ENCODE results near the gene OGFOD3. TPM values are rescaled to one million over a fixed set of nuclear protein-coding genes. Genes with fewer than 3 reads are reported as not detected.

Gene OGFOD3
- total and polyA plus RNA-seq, 2 donors from 2014 or later = 27.8 to 36.1 TPM

- Histone ChIP-seq H3K27me3 (ENCODE audit: control insufficient read depth, insufficient read depth, low read length) (peaks cover 3% of the 10 kb centered on the region), H3K4me1 (ENCODE audit: control insufficient read depth in 2 of 3, insufficient read depth in 2 of 3, low read depth in 1 of 3, low read length in 3 of 3) (peaks cover 0 to 8% (median 0%) of the 10 kb centered on the region in 3 donors), H3K27ac (ENCODE audit: low read depth in 2 of 2, low read length in 2 of 2) (no peak within 1 kb of the TSS), H3K4me3 (ENCODE audit: low read length in 3 of 3) (no peak within 1 kb of the TSS), H3K36me3 (ENCODE audit: control insufficient read depth in 2 of 3, insufficient read depth in 3 of 3, low read length in 3 of 3) (no peaks in the 10 kb centered on the region), H3K9ac (ENCODE audit: low read length in 3 of 3) (no peak within 1 kb of the TSS), H3K9me3 (ENCODE audit: control insufficient read depth in 2 of 3, insufficient read depth in 1 of 3, low read length in 3 of 3) (no peaks in the 10 kb centered on the region)
- FAIRE-seq = no peak
- intact Hi-C loops (cut with DNase I) = loop anchor here (5.0 to 10.0 kb wide), 2 partner anchors 189 to 416 kb away; no protein-coding TSS in a partner anchor
- DNase-seq = no peak
- TF ChIP-seq, protein P1, sequence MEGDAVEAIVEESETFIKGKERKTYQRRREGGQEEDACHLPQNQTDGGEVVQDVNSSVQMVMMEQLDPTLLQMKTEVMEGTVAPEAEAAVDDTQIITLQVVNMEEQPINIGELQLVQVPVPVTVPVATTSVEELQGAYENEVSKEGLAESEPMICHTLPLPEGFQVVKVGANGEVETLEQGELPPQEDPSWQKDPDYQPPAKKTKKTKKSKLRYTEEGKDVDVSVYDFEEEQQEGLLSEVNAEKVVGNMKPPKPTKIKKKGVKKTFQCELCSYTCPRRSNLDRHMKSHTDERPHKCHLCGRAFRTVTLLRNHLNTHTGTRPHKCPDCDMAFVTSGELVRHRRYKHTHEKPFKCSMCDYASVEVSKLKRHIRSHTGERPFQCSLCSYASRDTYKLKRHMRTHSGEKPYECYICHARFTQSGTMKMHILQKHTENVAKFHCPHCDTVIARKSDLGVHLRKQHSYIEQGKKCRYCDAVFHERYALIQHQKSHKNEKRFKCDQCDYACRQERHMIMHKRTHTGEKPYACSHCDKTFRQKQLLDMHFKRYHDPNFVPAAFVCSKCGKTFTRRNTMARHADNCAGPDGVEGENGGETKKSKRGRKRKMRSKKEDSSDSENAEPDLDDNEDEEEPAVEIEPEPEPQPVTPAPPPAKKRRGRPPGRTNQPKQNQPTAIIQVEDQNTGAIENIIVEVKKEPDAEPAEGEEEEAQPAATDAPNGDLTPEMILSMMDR (IDR thresholded peaks at IDR 0.05; ENCODE audit: borderline replicate concordance, extremely low read depth, insufficient read depth) = no peak
These were observed 59.7 kb downstream of the OGFOD3 start, which contains the start of gene TEX19 for GRCh38 chr17:82358465-82359350. Gene TEX19, plus strand, starts transcription at chr17:82359247. Its CDS starts 2,904 bp downstream, at chr17:82362151.

GRCh38 chr17:82357394-82357793 is 61.0 kb downstream of the OGFOD3 start:
- Histone ChIP-seq H3K9ac (ENCODE audit: low read length in 3 of 3) (no peak overlapping the region), H3K27ac (ENCODE audit: low read depth in 2 of 2, low read length in 2 of 2) (no peak overlapping the region), H3K27me3 (ENCODE audit: control insufficient read depth, insufficient read depth, low read length) (peaks cover 3% of the 10 kb centered on the region), H3K36me3 (ENCODE audit: control insufficient read depth in 2 of 3, insufficient read depth in 3 of 3, low read length in 3 of 3) (no peaks in the 10 kb centered on the region), H3K4me3 (ENCODE audit: low read length in 3 of 3) (no peak overlapping the region), H3K4me1 (ENCODE audit: control insufficient read depth in 2 of 3, insufficient read depth in 2 of 3, low read depth in 1 of 3, low read length in 3 of 3) (peaks cover 0 to 8% (median 0%) of the 10 kb centered on the region in 3 donors), H3K9me3 (ENCODE audit: control insufficient read depth in 2 of 3, insufficient read depth in 1 of 3, low read length in 3 of 3) (no peaks in the 10 kb centered on the region)
- TF ChIP-seq, protein P1 (IDR thresholded peaks at IDR 0.05; ENCODE audit: borderline replicate concordance, extremely low read depth, insufficient read depth) = no peak
- intact Hi-C loops (cut with DNase I) = loop anchor here (5.0 to 10.0 kb wide), 2 partner anchors 190 to 417 kb away; no protein-coding TSS in a partner anchor
- no peak for FAIRE-seq
- no peak for DNase-seq

DNA sequence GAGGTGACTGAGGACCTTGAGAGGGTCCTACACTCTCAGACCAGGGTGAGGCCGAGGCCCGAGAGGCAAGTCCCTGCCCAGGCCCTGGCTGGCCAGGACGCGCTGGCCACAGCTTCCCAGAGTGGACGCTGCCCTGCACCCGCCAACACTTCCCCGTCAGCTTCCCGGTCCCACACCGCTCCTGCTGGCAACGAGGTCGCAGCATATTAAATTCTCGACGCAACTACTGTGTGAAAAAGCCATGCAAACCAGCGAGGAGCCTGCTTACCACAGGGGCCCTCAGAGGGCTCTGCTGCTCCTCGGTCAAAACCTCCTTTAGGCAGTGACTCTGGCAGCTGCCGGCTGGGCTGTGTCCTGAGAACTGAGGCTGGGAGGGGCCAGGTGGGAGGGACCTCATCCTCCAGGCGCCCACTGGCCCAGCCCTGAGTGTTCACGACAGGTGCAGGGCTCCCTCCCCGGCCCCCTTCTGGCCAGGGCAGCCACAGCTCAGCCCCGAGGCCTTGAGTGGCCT is 61.5 kb downstream of the OGFOD3 start:
- intact Hi-C loops (cut with DNase I) = loop anchor here (5.0 to 10.0 kb wide), 2 partner anchors 190 to 418 kb away; no protein-coding TSS in a partner anchor
- H3K9ac ChIP-seq (ENCODE audit: low read length in 3 of 3) = no peak overlapping the region
- H3K4me1 ChIP-seq (ENCODE audit: control insufficient read depth in 2 of 3, insufficient read depth in 2 of 3, low read depth in 1 of 3, low read length in 3 of 3) = peaks cover 0 to 8% (median 0%) of the 10 kb centered on the region in 3 donors
- H3K9me3 ChIP-seq (ENCODE audit: control insufficient read depth in 2 of 3, insufficient read depth in 1 of 3, low read length in 3 of 3) = no peaks in the 10 kb centered on the region
- no peak overlapping the region for H3K27ac ChIP-seq (ENCODE audit: low read depth in 2 of 2, low read length in 2 of 2)
- H3K4me3 ChIP-seq (ENCODE audit: low read length in 3 of 3) = no peak overlapping the region
- DNase-seq = peak in 1 of 5 donors; percentile 65
- no peak for FAIRE-seq
- no peaks in the 10 kb centered on the region for H3K36me3 ChIP-seq (ENCODE audit: control insufficient read depth in 2 of 3, insufficient read depth in 3 of 3, low read length in 3 of 3)
- TF ChIP-seq, protein P1 (IDR thresholded peaks at IDR 0.05; ENCODE audit: borderline replicate concordance, extremely low read depth, insufficient read depth) = no peak
- peaks cover 3% of the 10 kb centered on the region for H3K27me3 ChIP-seq (ENCODE audit: control insufficient read depth, insufficient read depth, low read length)
